HG03439 (cell line): ENCODE measurements around the gene MYT1.
"Not testable (repeated sequence)": the region's sequence is repeated elsewhere in the genome, so short reads cannot be mapped to it uniquely, and the experiment has no call there.

Experiments
- ATAC-seq: cut with Tn5 transposase; IDR thresholded peaks from one replicate; pipeline ENCODE4 v1.9.1; 2021; ENCODE audit warnings: mild to moderate bottlenecking, moderate library complexity; ENCODE audit not compliant: unreplicated experiment

Gene MYT1

DNA sequence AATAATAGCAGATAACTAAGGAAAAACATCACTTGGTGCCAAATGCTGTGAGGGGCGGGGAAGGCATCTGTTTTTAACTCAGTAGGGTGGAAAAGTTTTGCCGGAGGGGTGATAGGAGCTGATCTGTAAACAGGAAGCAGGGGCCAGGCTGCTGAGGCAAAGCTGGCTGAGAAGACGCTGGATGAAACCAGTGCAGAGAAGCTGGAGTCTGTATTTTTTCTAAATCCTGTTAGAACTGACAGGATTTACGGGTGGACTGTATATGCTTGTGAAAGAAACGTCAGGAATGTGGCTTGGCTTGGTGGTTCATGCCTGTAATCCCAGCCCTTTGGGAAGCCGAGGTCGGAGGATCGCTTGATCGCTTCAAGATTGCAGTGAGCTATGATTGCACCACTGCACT is 96.9 kb downstream of the MYT1 start:
- no peak for ATAC-seq

DNA sequence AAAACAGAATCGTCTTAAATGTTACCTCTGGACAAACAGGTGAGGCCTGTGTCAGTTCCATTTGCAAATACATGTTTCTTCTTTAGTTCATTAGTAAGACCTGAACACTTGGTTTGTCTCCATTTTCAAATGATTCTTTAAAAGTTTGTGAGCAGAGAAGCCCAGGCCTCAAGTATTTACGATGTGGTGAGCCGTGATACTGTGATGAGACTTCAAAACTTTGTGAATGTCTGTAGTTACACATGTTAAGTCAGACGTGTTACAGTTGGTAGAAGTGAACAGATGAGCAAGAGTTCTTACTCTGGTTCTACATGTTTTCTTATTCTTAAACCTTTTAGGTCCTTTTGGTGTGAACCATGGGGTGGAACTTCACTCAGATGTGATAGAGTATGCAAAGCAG is 99.8 kb downstream of the MYT1 start:
- ATAC-seq = no peak

DNA sequence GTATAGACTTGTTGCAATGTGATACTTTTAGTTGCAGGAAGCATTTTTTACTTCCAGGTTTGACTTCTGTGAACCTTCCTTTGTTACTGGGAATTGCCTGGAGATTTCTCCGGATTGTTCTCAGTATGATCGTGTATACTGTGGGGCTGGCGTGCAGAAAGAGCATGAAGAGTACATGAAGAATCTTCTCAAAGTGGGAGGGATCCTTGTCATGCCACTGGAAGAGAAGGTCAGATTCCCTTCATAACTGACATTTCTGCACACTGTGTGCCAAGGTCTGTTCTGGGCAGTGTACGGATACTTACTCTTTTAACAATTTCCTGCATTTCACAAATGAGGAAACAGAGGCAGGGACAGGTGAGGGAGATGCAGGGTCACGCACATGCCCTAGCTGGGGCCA is 100.9 kb downstream of the MYT1 start:
- ATAC-seq = no peak

DNA sequence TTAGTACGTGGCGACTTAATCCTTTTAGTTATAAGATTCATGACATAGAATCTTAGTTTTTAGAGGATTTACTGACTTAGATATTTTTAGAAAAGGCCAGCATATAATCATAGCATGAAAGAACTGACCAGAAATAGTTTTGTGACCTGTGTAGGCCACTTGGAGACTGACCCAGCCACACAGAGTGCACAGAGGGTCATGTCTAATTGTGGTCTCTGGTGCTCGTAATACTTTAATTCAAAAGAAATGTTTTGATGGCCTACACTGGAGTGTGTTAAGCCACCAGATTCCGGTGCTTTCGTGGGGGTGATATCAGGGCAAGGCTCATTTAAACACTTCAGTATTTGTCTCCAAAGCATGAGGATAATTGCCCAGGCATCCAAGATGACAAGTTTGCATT is 102.7 kb downstream of the MYT1 start:
- ATAC-seq = no peak

DNA sequence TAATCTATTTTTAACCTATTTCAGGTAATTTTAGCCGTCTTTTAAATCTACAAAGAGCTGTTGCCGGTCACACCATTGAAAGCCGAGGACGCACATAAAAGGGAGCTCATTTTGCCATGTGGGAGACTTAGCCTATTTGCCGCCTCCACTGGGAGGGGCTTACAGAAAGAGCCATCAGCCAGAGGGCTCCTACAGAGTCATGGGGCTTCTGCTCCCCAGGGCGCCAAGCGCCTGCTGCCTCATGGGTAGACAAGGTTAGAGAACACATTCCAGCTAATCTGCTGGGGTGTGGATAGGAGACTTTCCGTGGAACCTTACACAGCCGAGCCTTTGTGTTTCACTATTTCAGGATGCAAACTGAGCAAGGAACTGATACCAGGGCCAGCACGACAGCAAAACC is 103.9 kb downstream of the MYT1 start:
- no peak for ATAC-seq

DNA sequence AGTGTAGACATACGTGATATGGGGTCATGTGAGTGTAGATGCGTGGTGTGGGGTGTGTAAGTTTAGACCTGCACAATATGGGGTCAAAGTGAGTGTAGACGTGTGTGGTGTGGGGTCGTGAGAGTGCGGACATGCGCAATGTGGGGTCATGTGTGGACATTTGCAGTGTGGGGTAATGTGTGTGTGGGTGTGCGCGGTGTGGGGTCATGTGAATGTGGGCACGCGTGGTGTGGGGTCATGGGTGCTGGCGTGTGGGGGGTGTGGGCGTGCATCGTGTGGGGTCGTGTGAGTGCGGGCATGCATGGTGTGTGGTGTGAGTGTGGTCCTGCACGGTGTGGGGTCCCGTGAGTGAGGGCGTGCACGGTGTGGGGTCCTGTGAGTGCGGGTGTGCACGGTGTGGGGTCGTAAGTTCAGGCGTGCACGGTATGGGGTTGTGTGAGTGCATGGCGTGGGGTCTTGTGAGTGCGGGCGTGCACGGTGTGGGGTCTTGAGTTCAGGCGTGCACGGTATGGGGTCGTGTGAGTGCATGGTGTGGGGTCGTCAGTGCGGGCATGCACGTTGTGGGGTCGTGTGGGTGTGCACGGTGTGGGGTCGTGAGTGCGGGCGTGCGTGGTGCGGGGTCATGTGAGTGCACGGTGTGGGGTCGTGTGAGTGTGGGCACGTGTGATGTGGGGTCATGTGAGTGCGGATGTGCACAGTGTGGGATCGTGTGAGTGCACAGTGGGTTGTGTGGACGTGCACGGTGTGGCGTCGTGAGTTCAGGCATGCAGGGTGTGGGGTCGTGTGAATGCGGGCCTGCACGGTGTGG is 105.6 kb downstream of the MYT1 start:
- ATAC-seq = no peak

DNA sequence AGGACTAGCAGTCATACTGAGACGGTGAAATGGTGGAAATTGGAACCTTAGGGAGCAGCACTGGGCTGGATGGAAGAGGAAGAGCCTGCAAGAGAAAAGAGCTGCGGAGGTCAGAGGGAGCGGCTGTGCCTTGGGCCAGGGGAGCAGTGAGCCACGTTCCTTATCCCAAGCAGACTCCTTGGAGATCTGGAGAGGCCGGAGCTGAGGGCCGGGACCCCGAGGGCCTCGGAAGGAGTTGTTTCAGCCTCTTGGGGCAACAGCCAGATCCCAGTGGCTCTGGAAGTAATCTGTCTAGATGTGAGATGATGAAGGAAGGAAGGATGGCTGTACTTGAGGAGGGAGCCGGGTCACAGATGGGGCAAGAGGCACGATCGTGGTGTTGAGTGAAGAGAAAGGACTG is 107.4 kb downstream of the MYT1 start:
- ATAC-seq = no peak

DNA sequence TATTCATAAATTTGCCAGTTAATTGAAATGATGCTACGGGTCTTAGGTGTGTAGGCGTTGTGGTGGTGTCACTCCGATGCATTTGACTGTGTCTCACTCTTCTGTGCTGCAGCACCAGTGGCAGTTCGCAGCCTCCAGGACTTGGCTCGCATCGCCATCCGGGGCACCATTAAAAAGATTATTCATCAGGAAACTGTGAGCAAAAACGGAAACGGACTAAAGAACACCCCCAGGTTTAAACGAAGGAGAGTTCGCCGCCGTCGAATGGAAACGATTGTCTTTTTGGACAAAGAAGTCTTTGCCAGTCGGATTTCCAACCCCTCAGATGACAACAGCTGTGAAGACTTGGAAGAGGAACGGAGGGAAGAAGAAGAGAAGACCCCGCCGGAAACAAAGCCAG is 108.9 kb downstream of the MYT1 start:
- no peak for ATAC-seq

DNA sequence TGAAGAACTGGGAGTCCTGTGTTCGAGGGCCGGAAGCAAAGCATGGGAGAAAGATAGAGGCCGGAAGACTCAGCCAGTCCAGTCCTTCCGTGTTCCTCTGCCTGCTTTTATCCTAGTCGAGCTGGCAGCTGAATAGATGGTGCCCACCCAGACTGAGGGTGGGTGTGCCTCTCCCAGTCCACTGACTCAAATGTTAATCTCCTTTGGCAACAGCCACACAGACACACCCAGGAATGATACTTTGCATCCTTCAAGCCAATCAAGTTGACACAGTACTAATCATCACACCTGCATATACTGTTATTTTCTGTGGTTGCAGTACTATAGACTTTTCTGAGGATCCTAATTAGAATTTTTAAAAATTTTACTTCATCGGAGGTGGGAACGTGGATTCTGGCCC is 112.6 kb downstream of the MYT1 start:
- ATAC-seq = no peak

DNA sequence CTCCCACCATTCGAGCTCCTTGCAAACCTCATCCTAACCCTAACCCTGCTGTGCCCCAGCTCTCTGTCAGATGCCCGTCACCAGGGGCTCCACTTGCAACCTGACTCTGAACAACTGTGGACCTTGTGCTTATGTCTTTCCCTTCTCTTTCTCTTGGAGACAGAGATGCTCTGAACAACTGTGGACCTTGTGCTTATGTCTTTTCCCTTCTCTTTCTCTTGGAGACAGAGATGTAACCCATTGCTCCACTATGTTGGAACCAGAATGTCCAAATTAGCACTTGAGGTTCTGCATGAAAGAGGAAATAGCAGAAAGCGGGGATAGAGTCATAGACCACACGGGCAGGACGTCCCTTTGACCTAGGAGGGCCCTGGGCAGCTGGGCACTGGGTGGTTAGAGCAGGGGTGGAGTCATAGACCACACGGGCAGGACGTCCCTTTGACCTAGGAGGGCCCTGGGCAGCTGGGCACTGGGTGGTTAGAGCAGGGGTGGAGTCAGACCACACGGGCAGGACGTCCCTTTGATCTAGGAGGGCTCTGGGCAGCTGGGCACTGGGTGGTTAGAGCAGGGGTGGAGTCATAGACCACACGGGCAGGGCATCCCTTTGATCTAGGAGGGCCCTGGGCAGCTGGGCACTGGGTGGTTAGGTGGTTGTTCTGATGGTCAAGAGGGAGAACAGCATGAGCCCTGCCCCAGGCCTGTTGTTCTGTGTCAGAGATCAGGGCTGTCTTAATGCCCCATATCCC is 113.5 kb downstream of the MYT1 start:
- ATAC-seq = no peak

DNA sequence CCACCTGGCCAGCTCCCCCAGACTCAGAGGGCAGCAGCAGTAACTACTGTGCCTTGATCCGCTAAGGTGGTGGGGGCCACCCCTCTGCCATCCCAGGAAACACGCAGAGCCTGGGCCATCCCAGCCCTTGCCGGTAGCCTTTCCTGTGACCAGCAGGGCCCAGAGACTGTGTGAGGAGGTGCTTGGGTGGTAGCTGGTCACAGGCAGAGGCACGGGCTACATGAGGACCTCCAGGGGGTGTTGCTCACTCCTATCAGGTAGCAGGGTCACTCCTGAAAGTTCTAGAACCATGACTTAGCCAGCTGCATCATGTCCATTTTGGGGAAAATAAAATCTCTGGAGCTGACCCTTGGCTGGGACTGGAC is 114.0 kb downstream of the MYT1 start:
- ATAC-seq = no peak

DNA sequence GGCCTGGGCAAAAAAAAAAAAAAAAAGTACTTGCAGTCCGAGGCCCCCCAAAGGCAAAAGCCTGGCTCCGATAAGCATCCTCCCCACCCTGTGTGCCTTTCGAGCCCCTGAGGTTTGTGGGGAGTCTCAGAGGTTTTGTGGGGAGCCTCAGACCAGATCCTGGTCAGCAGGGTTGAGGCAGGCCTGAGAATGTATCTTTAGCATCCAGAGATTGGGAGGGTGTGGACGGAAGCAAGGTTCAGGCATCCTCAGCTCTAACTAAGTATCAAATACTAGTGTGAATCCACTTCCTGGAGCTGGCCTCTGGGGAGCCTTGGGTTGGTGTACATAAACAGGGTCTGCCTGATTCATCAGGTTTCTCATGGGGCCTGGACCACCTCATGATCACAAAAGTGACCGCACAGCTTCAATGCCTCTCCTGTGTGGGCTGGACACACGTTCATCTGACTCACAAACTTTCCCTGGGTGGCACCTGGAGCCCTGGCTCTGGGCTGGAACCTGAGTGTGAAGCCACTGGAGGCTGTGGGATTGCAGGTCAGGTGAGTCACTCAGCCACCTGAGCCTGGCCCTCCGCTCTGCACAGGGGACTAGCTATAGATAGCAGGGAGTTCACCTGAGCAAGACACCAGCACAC is 115.7 kb downstream of the MYT1 start:
- no peak for ATAC-seq

DNA sequence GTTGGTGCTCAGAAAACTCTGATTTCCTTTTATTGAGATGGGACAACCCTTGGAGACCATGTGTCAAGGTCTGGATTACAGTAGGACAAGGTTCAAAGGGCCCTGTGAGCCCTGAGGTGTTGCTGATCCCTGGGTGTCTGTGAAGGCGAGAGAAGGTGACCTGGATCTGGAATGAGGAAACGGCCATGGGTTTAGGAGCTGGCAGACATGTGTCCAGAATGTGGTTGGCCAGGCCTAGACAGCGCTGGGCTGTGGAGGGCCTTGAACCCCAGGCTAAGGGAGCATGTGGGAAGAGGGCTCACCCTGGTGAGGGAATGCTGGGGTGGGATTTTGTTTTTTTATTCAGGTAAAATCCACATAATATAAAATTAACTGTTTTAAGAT is 116.2 kb downstream of the MYT1 start:
- ATAC-seq = no peak

DNA sequence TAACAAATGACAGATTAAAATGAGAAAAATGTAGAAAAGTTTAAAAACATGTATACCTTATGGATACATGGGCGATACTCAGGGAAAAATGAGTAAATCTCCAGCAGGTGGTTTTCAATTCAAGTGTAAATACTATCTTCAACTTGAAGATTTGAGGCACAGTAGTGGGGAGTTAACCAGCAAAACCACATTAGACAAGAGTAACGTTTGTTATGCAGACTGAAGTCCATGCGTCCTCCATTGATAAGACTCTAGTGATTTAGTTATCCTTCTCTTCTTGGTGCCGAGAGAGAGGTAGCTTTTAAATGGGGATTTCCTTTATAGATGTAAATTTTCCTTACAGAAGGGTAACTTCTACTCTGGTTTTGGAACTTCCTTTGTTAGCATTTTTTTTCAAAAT is 119.4 kb downstream of the MYT1 start:
- no peak for ATAC-seq

DNA sequence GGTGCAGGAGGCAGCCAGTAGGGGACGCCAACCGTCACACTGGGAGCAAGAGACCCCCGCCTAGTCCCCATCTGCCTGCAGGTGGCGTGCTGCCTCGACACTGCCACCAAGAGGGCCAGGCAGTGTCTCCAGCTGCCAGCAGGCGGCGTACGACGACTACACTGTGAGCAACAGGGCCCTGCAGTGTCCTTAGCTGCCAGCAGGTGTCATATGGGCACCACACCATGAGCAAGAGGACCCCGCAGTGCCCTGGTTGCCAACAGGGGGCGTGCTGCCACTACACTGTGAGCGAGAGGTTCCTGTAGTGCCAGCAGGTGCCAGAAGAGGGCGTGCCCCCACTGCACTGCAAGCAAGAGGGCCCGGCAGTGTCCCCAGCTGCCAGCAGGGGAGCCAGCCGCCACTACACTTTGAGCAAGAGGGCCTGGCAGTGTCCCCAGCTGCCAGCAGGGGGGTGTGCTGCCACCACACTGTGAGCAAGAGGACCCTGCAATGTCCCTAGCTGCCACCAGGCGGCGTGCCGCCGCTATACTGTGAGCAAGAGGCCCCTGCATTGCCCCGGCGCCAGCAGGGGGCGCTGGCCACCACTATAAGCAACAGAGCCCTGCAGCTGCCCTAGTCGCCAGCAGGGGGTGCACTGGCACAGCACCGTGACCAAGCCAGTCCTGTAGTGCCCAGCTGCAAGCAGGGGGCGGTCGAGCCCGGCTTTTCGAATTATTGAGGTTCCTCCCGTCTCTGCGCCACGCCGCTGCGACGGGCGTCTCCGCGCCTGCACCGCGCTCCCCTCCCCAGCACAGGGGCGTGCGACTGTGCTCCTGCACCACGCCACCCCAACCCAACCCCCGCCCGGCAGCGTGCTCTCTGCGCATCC is 121.6 kb downstream of the MYT1 start:
- ATAC-seq = peak; percentile 94

DNA sequence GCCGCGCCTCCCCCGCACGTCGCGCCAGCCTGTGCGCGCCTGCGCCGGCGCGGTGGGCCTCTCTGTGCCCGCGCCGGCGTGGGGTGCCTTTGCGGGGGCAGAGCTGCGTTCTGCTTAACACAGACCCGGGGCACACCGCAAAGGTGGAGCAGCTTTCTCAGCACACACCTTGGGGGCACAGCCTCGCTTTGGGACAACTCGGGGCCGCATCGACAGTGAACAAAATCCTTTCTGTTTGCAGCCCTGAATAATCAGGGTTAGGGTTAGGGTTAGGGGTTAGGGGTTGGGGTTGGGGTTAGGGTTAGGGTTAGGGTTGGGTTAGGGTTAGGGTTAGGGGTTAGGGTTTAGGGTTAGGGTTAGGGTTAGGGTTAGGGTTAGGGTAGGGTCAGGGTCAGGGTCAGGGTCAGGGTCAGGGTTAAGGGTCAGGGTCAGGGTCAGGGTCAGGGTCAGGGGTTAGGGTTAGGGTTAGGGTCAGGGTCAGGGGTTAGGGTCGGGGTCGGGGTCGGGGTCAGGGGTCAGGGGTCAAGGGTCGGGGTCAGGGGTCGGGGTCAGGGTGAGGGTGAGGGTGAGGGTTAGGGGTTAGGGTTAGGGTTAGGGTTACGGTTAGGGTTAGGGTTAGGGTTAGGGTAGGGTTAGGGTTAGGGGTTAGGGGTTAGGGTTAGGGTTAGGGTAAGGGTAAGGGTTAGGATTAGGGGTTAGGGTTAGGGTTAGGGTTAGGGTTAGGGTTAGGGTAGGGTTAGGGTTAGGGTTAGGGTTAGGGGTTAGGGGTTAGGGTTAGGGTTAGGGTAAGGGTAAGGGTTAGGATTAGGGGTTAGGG is 122.4 kb downstream of the MYT1 start:
- ATAC-seq = not testable (repeated sequence)

DNA sequence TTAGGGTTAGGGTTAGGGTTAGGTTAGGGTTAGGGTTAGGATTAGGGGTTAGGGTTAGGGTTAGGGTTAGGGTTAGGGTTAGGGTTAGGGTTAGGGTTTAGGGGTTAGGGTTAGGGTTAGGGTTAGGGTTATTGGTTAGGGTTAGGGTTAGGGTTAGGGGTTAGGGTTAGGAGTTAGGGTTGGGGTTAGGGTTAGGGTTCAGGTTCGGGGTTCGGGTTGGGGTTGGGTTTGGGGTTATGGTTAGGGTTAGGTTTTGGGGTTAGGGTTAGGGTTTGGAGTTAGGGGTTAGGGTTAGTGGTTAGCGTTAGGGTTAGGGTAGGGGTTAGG is 123.0 kb downstream of the MYT1 start:
- ATAC-seq = not testable (repeated sequence)
